ENCODE measurements around the gene MICA.
"Not testable (repeated sequence)": the region's sequence is repeated elsewhere in the genome, so short reads cannot be mapped to it uniquely, and the experiment has no call there.

MICA gene

GRCh38 chr6:31453259-31453658 is 49.9 kb downstream of the MICA start:
- no peaks in the 10 kb centered on the region for H3K79me2 ChIP-seq (ENCODE audit: insufficient read depth, low read length)
- no peaks in the 10 kb centered on the region for H3K9me3 ChIP-seq (ENCODE audit: low read length)
- no peak overlapping the region for H3K9ac ChIP-seq (ENCODE audit: low read length)
- H4K20me1 ChIP-seq (ENCODE audit: insufficient read depth, low read length) = no peaks in the 10 kb centered on the region
- H3K36me3 ChIP-seq (ENCODE audit: insufficient read depth, low read length) = no peaks in the 10 kb centered on the region; the same call in 1 of the 2 replicates
- TF ChIP-seq CTCF (IDR thresholded peaks at IDR 0.05; ENCODE audit: low read length) = no peak
- TF ChIP-seq EZH2 (IDR thresholded peaks at IDR 0.05; ENCODE audit: borderline replicate concordance, low read length) = no peak
- H3K27me3 ChIP-seq (ENCODE audit: insufficient read depth, low read length) = peaks cover 5% of the 10 kb centered on the region; the same call in 1 of the 2 replicates
- no peaks in the 10 kb centered on the region for H3K4me1 ChIP-seq (ENCODE audit: insufficient read depth, low read length, severe bottlenecking)
- no peak overlapping the region for H3K4me2 ChIP-seq (ENCODE audit: low read length)
- no peaks in the 10 kb centered on the region for H3F3A ChIP-seq (ENCODE audit: insufficient read depth, low read length)
- H3K4me3 ChIP-seq (ENCODE audit: low read depth, low read length, poor library complexity, severe bottlenecking) = no peak overlapping the region
- H2AFZ ChIP-seq (ENCODE audit: low read length) = no peak overlapping the region
- H3K9me2 ChIP-seq (ENCODE audit: low read depth, low read length) = no peaks in the 10 kb centered on the region
- no peak overlapping the region for H3K27ac ChIP-seq (ENCODE audit: low read depth, low read length, poor library complexity, severe bottlenecking)

- H3K27me3 ChIP-seq (ENCODE audit: insufficient read depth, low read length) = not testable (repeated sequence)
These were observed 56.5 kb downstream of the MICA start for GRCh38 chr6:31459864-31460263.

GRCh38 chr6:31460361-31461025 is 57.1 kb downstream of the MICA start:
- Histone ChIP-seq H3K27ac (ENCODE audit: low read depth, low read length, poor library complexity, severe bottlenecking) (no peak overlapping the region), H3F3A (ENCODE audit: insufficient read depth, low read length) (no peaks in the 10 kb centered on the region), H3K9ac (ENCODE audit: low read length) (no peak overlapping the region), H3K4me1 (ENCODE audit: insufficient read depth, low read length, severe bottlenecking) (no peaks in the 10 kb centered on the region), H3K9me2 (ENCODE audit: low read depth, low read length) (no peaks in the 10 kb centered on the region), H3K27me3 (ENCODE audit: insufficient read depth, low read length) (no peaks in the 10 kb centered on the region; the same call in 1 of the 2 replicates), H3K79me2 (ENCODE audit: insufficient read depth, low read length) (no peaks in the 10 kb centered on the region), H3K4me3 (ENCODE audit: low read depth, low read length, poor library complexity, severe bottlenecking) (no peak overlapping the region), H4K20me1 (ENCODE audit: insufficient read depth, low read length) (no peaks in the 10 kb centered on the region), H2AFZ (ENCODE audit: low read length) (no peak overlapping the region), H3K4me2 (ENCODE audit: low read length) (no peak overlapping the region), H3K36me3 (ENCODE audit: insufficient read depth, low read length) (no peaks in the 10 kb centered on the region), H3K9me3 (ENCODE audit: low read length) (no peaks in the 10 kb centered on the region)
- TF ChIP-seq CTCF (IDR thresholded peaks at IDR 0.05; ENCODE audit: low read length) (no peak), EZH2 (IDR thresholded peaks at IDR 0.05; ENCODE audit: borderline replicate concordance, low read length) (no peak)

More at GRCh38 chr6:31459864-31460263, 56.5 kb downstream of the MICA start:
- H3K9me2 ChIP-seq (ENCODE audit: low read depth, low read length); H3K9me3 ChIP-seq (ENCODE audit: low read length); H3K79me2 ChIP-seq (ENCODE audit: insufficient read depth, low read length); H3K27ac ChIP-seq (ENCODE audit: low read depth, low read length, poor library complexity, severe bottlenecking); H3K36me3 ChIP-seq (ENCODE audit: insufficient read depth, low read length); H2AFZ ChIP-seq (ENCODE audit: low read length); H3K4me3 ChIP-seq (ENCODE audit: low read depth, low read length, poor library complexity, severe bottlenecking); H3K9ac ChIP-seq (ENCODE audit: low read length); H3F3A ChIP-seq (ENCODE audit: insufficient read depth, low read length); H4K20me1 ChIP-seq (ENCODE audit: insufficient read depth, low read length); H3K4me2 ChIP-seq (ENCODE audit: low read length); H3K4me1 ChIP-seq (ENCODE audit: insufficient read depth, low read length, severe bottlenecking): not testable (repeated sequence)

Data from OCI-LY1 (cell line).